Right renal cortex interstitium (tissue), 3 donors: ENCODE data around the gene IL31. TPM values are rescaled to one million over a fixed set of nuclear protein-coding genes. Genes with fewer than 3 reads are reported as not detected.
"Not testable (repeated sequence)": the region's sequence is repeated elsewhere in the genome, so short reads cannot be mapped to it uniquely, and the experiment has no call there.

Source experiments
- DNase-seq, 3 donors: peaks; one replicate each; pipeline ENCODE4 v3.0.0-alpha.2; 2013; ENCODE audit warnings: low read depth in 3 of 3, low spot score in 2 of 3
- polyA plus RNA-seq, 3 donors: library from polyadenylated mRNA; unstranded; fragments of 120-200 nt; gene quantifications; one replicate each; pipeline ENCODE4 v1.2.1, GENCODE V29; 2013; ENCODE audit not compliant: insufficient read length in 3 of 3

IL31 gene
- polyA plus RNA-seq, 3 donors, result not detected

DNA sequence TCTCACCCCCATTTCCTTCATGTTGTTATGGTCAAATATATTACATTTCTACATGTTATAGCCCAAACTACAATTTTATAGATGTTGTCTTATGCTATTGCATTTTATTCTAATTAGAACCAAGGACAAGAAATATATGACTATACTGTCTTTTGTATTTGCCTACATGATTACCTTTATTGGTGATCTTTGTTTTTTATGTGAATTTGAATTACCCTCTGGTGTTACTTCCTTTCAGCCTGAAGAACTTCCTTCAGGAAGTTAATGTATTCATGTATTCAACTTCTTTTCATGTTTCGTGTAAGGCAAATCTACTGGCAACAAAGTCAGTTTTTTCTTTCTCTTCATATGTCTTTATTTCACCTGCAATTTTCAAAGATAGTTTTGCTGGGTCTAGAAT lies 20.8 kb upstream of the IL31 start:
- no peak for DNase-seq

DNA sequence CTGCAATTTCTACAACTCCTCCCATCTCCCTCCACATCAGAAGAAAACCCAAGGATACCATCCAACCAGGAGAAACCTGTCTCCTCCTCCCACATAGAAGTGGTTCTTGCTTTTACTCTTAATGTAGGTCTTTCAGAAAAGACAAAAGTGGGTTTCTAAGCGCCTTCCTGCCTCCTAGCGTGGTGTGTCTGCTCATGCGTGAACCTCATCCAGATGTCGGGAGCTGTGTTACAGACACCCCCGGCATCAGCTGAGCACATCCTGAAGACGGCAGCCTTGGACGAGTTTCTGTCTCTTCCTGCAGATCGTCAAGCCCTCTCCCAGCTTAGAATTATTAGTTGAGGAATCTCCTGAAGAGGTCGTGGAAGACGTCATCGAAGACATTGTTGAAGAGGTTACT lies 18.4 kb upstream of the IL31 start:
- DNase-seq, result no peak

DNA sequence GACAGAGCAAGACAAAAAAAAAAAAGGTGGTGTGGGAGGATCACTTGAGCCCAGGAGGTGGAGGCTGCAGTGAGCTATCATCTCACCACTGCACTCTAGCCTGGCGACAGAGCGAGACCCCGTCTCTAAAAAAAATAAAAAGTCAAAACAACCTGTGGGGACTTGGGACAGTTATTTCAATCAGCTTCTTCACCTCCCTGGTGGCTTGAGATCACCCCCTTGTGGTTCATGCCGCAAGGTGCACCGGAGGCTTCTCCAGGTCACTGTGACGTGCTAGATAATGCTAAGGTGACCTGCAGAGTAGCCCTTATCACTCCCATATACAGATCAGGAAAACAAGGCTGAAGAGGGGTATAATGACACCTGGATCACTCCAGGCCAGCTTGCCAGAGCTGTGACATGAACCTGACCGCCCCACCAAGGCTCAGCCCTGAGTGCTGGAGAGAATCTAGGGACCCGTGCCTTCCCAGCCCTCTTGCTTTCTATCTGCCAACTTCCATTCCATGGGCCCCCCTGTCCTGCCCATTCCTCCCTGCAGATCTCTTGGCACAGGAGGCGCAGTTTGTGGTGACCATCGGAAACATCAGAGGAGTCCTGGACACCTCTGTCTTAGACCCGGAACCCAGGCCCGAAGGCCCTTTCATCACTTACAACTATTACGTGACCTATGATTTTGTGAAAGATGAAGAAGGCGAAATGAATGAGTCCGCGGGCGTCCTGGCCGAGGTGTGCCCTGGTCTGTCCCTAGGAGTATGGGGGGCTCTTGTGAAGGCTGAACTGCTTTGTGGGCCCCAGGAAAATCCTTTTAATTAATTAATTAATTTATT lies 17.0 kb upstream of the IL31 start:
- no peak for DNase-seq

DNA sequence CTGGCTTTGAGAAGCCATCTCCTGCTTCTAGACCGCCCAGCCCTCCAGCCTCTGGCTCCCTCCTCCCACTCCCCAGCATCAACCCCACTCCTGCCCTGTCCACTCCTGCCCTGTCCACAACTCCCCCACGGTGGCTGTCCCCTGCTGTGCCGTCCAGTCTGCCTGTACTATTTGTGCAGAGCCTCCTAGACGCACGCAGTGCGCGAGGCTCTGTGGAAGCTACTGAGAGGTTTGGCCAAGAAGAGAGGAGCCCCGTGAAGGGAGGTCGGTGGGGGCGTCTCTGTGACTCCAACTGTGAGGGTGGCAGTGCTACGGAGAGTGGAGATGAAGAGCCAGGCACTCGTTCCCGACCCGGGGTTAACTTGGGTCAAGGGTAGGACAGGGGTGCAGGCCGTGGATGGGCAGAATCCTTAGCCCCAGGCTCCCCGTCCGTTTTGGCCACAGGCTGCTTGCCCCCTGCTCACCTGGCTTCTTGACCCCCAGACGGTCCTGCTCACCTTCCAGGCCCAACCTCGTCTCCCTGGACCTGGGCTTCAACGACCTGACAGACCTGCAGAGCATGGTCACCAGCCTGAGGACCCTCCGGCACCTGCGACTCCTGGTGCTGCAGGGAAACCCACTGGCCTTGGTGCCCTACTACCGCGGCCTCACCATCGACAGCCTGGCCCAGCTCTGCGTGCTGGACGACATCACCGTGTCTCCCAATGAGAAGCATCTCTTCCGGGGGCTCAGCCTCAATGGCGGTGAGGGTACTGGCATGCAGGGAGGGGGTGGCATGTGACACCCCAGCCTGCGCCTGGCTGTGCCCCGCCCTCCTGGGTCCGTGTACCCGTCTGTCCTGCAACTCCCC lies 15.8 kb upstream of the IL31 start:
- no peak for DNase-seq

DNA sequence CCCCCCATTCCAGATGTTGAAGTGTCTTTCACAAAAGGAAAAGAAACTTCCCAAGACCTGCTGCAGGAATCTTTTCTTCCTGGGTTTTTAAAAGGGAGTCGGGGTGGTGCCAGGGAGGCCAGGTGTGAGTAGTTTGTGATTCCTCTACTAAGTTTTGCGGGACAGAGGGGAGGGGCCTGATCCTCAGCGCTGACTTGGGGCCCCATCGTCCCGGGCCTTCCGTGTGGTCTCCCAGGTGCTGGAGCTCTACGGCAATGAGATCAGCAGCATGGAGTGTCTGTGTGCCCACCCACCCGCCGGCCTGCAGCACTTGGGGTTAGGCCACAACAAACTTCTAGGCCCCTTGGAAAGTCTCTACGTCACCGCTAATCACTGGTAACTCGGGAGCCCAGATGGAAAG lies 13.4 kb upstream of the IL31 start:
- no peak for DNase-seq

DNA sequence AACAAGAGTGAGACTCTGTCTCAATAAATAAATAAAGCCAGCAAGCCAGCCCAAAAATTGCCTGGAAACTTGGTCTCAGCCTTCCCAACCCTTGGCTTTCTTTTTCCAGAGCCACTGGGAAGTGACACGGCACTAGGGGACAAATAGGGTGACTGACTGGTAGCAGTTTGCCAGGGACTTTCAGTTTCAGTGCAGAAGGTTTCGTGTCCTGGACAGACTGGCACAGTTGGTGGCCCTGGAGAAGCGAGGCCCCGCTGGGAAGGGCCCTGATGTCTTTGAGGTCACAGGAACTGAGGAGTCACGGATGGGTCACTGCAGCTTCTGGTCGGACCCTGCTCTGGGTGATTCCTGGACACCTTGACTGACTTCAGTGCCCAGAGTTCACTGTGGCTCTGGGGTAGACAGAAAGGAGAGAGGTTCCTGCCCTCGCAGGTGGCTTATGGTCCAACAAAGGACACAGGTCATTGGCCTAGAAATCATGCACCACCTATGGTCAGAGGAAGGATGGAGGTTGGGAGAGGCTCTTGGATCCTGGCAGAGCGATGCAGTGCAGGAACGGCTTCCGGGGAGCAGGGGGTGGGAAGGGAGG lies 11.6 kb upstream of the IL31 start:
- DNase-seq, result no peak

DNA sequence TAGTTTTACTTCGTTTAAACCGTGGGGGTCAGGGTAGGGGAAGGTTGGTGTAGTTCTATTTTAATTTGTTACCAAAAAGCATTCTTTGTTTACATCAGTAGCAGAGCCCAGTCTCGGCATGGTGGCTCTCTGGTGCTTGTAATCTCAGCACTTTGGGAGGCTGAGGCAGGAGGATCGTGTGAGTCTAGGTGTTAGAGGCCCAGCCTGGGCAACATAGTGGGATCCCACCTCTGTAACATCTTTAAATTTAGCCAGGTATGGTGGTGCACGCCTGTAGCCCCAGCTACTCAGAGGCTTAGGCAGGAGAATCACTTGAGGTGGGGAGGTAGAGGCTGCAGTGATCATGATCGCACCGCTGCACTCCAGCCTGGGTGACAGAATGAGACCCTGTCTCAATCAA lies 11.1 kb upstream of the IL31 start:
- DNase-seq, result no peak

DNA sequence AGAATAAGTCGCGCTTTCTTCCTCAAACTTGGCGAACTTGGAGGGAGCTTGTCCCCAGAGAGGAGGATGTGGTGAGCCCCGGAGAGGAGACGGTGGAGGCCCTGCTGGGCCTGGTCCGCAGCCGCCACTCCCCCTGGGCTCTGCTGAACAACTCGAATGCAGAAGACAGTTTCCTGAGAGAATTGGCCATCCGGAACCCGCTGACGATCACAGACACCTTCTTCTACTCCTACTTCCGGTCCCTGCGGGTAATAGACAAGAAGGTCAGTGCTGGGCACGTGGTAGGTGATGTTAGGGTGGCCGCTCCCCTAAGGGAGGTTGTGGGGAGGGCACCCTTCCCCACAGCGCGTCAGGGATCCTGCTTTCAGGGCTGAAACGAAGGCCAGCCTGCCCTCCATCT lies 10.5 kb upstream of the IL31 start:
- DNase-seq, result no peak

DNA sequence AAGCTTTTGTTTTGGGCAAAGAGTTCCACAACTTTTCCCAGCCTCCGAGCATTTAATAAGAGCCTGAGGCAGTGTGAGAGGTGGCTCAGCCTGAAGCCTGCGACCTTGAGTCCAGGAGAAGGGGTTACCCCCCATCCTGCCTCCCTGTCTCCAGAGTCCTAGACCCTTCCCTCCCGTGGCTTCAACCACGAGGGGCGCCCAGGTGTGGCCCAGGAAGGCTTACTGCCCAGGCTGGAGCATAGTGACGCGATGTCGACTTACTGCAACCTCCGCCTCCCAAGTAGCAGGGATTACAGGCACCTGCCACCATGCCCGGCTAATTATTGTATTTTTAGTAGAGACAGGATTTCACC lies 9.5 kb upstream of the IL31 start:
- DNase-seq, result no peak

DNA sequence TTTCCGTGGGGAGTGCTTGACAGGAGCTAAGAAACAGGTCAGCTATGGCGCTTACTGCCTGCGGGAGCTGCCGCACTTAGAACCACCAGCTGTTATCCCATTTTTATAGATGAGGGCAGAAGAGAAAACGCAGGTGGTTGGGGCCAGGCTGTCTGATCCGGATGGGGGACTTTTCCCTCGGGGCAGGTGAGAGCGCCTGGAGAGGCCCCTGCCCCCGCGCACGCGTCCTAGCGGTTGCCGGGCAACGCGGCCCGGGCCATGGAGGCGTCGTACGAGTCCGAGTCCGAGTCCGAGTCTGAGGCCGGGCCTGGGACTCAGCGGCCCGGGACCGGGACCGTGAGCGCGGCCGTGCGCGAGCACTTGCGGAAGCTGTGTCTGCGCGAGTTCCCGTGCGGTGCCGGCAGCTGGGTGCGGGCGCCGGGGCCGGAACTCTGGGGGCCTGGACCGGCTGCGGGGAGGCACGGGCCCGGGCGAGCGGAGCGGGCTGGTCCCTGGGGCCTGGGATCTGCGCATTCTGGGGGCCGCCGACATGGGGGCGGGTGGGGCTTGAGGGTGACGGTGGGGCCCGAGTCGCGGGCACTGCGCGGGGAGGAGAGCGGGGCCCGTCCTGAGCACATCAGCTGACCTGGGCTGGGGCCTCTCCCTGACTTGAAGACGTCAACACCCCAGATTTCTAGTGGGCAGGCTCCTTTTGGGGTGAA lies 9.0 kb upstream of the IL31 start, which contains the start of gene LRRC43:
Gene LRRC43 (plus strand): TSS at position 237 of the 701 bp plus-strand sequence. CDS start 22 bp downstream, at position 259.
- DNase-seq, result no peak

DNA sequence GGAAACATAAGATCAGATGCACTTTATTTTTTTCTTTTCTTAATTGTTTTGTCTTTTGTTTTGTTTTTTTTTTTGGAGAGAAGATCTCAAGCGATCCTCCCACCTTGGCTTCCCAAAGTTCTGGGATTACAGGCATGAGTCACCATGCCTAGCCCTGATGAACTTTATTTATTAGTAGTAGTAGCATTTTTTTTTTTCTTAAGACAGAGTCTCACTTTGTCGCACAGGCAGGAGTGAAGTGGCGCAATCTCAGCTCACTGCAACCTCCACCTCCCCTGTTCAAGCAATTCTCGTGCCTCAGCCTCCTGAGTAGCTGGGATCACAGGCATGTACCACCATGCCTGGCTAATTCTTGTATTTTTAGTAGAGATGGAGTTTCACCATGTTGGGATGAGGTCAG lies 2.5 kb upstream of the IL31 start:
- DNase-seq, result not testable (repeated sequence)

DNA sequence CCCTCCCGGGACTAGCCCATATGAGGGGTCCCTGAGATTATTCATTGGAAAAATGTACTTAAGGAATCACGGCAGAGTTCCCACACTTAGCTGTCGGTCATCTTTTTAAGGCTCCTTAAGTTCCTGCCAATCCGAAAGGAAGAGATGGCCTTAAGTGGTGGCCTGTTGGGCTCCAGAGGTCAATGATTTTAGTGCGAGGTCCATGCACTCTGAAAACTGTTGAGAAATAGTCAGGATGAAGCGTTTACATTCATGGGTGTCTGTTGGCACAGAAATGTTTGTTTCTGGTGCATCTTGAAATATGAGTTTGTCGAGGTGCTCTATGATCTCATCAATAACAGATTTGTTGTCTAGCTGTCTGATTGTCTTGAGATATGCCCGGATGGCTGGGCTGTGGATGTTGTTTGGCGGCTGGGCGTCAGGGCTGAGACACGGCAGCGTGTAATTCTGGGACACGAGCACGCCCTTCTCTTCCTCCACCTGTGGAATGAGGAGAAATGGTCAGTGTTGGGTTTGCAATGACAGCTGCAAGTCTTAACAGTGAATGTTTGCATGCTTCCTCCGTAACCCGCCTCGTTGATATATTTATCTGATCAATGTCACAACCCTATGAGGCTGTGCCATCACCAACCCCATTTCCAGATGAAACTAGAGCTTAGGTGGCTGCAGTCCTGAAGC lies 1.6 kb downstream of the IL31 start:
- no peak for DNase-seq

DNA sequence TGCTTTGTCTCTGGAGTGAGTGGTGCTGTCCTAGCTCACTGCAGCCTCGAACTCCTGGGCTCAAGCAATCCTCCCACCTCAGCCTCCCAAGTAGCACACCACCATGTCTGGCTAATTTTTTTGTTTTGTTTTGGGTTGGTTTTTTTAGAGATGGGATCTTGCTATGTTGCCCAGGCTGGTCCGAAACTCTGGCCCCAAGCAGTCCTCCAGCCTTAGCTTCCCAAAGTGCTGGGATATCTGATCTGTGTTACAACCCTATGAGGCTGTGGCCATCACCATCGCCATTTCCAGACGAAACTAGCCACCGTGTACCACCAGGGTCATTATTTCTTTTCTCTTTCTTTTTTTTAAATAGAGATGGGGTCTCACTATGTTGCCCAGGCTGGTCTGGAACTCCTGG lies 2.6 kb downstream of the IL31 start:
- DNase-seq, result no peak

DNA sequence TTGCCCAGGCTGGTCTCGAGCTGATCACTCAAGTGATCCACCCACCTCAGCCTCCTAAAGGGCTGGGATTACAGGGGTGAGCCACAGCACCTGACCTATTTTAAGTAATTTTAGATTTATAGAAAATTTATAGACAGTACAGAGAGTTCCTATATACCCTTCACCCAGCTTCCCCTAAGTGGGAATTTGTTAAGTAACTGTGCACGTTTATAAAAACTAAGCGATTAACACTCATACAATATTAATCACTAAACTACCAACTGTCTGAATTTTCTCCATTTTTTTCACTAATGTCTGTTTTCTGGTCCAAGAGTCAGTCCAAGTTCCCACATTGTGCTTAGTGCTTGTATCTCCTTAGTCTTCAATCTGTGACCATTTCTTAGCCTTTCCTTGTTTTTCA lies 5.5 kb downstream of the IL31 start:
- DNase-seq, result no peak

DNA sequence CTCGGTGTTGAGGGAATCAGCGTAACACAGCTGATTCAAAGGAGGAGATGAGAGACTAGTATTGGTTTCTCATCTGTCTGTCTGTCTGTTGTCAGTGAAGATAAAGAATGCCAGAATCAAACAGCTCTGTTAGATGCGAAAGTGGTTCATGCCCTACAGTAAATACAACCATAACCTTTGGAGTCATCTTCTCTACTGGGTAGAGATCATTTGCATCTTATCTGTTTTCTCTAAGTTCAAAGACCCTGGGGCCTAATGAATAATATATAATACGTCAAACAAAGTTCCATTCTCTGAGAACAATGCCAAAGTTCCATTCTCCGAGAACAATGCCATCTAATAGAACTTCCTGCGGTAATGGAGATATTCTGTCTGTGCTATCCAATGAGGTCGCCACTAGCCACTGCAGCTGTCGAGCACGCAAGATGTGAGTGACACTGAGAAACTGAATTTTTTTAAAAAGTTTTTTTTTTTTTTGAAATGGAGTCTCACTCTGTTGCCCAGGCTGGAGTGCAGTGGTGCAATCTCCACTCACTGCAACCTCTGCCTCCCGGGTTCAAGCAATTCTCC lies 6.6 kb downstream of the IL31 start:
- no peak for DNase-seq

DNA sequence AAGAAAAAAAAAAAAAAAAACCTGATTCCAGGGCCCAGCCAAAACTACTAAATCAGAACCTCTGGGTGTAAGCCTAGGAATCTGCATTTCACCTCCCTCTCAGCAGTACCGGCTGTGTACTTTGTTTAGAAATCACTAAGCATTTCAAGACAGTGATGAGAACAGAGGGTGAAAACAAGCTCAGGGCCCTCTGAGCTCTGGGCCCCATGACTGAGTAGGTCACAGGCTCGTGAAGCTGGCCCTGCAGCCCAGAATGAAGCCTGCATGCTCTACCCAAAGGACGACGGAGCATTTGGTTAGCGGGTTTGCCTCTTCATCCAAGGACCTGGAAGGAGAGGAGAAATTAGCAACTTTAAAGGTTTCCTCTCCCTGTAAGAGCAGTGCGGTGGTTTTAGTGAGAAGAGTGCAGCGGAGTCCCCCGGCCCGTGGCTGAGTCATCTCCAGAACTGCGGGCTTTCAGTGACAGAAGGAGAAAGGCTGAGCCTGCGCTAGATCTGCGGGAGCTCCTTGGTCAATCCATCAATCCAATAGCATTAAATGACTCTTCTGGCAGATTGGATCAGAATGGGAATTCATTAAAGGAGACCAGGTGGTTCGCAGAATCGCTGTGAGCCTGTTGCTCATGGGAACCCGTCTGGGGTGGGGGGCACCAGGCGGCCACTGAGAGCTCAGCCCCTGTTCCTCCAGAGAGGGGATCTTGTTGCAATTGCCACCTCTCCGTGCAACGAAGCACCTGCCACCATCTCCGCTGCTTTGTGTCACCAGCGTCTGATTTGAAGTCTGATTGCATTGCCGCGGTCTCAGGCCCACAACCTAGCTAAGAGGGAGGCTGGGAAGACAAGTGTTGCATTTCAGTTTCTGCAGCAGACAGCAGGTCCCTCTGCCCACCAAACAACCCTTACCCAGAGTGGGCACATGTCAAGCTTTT lies 7.3 kb downstream of the IL31 start:
- no peak for DNase-seq

DNA sequence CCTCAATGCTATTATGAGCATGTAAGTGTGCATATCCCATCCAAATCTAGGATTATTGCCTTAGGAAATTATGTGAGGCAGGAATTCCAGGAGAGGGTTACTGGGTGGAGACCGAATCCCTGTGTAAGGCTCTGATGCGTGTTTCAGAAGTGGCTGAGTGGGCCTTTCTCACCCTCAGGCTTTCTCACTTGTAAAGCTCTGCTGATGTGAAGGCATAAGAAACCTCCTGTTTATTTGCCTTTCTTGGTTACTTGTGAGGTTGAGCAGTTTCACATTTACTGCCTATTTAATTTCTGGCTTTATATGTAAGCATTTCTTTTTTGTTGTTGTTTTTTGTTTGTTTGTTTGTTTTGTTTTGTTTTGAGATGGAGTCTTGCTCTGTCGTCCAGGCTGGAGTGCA lies 11.0 kb downstream of the IL31 start:
- no peak for DNase-seq

DNA sequence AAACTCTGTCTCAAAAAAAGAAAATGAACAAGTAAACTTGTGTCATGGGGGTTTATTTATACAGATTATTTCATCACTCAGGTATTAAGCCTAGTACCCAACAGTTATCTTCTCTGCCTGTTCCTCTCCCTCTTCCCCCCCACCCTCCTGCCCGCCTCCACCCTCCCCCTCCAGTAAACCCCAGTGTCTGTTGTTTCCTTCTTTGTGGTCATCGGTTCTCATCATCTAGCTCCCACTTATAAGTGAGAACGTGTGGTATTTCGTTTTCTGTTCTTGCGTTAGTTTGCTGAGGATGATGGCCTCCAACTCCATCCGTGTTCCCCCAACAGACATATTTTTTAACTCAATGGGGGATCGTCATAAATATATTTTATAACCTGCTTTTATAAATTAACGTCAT lies 12.3 kb downstream of the IL31 start:
- no peak for DNase-seq

DNA sequence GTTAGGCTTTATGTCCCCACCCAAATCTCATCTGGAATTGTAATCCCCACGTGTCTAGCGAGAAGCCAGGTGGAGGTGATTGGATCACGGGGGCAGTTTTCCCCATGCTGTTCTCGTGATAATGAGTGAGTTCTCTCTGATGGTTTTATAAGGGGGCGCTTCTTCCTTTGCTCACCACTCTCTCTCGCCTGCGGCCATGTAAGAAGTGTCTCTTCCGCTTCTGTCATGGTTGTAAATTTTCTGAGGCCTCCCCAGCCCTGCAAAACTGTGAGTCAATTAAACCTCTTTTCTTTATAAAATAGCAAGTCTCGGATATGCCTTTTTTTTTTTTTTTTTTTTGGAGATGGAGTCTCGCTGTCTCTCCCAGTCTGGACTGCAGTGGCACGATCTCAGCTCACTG lies 13.3 kb downstream of the IL31 start:
- DNase-seq, result no peak
